Measurements from ENCODE around the gene EEF1AKMT1. TPM values are rescaled to one million over a fixed set of nuclear protein-coding genes. Genes with fewer than 3 reads are reported as not detected.
"Not testable (repeated sequence)": the region's sequence is repeated elsewhere in the genome, so short reads cannot be mapped to it uniquely, and the experiment has no call there.

EEF1AKMT1 gene
- total and polyA plus RNA-seq, 3 experiments from 2014 or later, result 13.9 to 21.5 (median 20.1) TPM

- H3K27me3 Mint-ChIP-seq, result no peaks in the 10 kb centered on the region
- H3K4me3 Mint-ChIP-seq, result no peak overlapping the region
- H3K27ac ChIP-seq (ENCODE audit: low read depth, low read length), result no peak overlapping the region
- ChIA-PET POLR2A (no interaction called here), CTCF (no interaction called here)
- H3K4me1 ChIP-seq (ENCODE audit: insufficient read depth, low read length), result no peaks in the 10 kb centered on the region
- H3K36me3 Mint-ChIP-seq, result peaks cover 0 to 13% (median 11%) of the 10 kb centered on the region in 3 donors
- no peaks in the 10 kb centered on the region for H3K4me1 Mint-ChIP-seq
- no peaks in the 10 kb centered on the region for H3K9me3 ChIP-seq (ENCODE audit: low read length)
- no peak overlapping the region for H3K27ac Mint-ChIP-seq
- H3K4me3 ChIP-seq (ENCODE audit: low read length), result no peak overlapping the region
- H3K36me3 ChIP-seq (ENCODE audit: insufficient read depth, low read length), result no peaks in the 10 kb centered on the region
- H3K9me3 Mint-ChIP-seq, result no peaks in the 10 kb centered on the region
- no peaks in the 10 kb centered on the region for H3K27me3 ChIP-seq (ENCODE audit: insufficient read depth, low read length, poor library complexity, severe bottlenecking)
- no peak for DNase-seq
These were observed 89.2 kb downstream of the EEF1AKMT1 start for GRCh38 chr13:20684546-20684945.

DNA sequence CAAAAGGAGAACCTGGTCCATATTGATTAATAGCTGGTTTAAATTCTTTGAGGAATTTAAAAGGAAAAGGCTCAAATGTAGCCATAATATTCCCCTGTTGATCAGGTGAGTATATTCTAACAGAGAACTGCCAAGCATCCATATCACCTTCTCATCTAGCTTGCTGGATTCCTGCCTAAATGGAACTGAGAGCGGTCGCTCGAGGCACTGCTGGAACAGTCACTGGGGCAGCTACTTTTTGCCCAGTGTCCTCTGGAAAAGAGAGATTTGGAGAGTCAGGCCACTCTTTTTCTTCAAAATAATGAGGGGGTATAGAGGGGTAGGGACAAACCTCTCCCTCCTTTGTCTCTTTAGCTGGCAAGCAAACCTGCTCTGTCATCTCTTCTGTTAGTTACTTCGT is 89.7 kb downstream of the EEF1AKMT1 start:
- no peaks in the 10 kb centered on the region for H3K27me3 ChIP-seq (ENCODE audit: insufficient read depth, low read length, poor library complexity, severe bottlenecking)
- H3K9me3 Mint-ChIP-seq, result no peaks in the 10 kb centered on the region
- H3K27ac ChIP-seq (ENCODE audit: low read depth, low read length), result no peak overlapping the region
- no peak overlapping the region for H3K27ac Mint-ChIP-seq
- no peaks in the 10 kb centered on the region for H3K4me1 Mint-ChIP-seq
- H3K4me1 ChIP-seq (ENCODE audit: insufficient read depth, low read length), result no peaks in the 10 kb centered on the region
- no peak overlapping the region for H3K4me3 ChIP-seq (ENCODE audit: low read length)
- peaks cover 0 to 14% (median 11%) of the 10 kb centered on the region in 3 donors for H3K36me3 Mint-ChIP-seq
- H3K27me3 Mint-ChIP-seq, result no peaks in the 10 kb centered on the region
- no peaks in the 10 kb centered on the region for H3K36me3 ChIP-seq (ENCODE audit: insufficient read depth, low read length)
- no peak for DNase-seq
- no peak overlapping the region for H3K4me3 Mint-ChIP-seq
- H3K9me3 ChIP-seq (ENCODE audit: low read length), result no peaks in the 10 kb centered on the region
- ChIA-PET POLR2A (no interaction called here), CTCF (no interaction called here)

GRCh38 chr13:20682061-20682460 is 91.7 kb downstream of the EEF1AKMT1 start:
- Histone ChIP-seq H3K27ac (ENCODE audit: low read depth, low read length) (no peak overlapping the region), H3K27me3 (ENCODE audit: insufficient read depth, low read length, poor library complexity, severe bottlenecking) (no peaks in the 10 kb centered on the region), H3K9me3 (ENCODE audit: low read length) (no peaks in the 10 kb centered on the region), H3K4me1 (ENCODE audit: insufficient read depth, low read length) (no peaks in the 10 kb centered on the region), H3K36me3 (ENCODE audit: insufficient read depth, low read length) (no peaks in the 10 kb centered on the region), H3K4me3 (ENCODE audit: low read length) (no peak overlapping the region)
- no peaks in the 10 kb centered on the region for H3K4me1 Mint-ChIP-seq
- CTCF ChIA-PET, result no interaction called here
- DNase-seq, result no peak
- H3K27me3 Mint-ChIP-seq, result no peaks in the 10 kb centered on the region
- POLR2A ChIA-PET, result no interaction called here
- H3K27ac Mint-ChIP-seq, result no peak overlapping the region
- no peaks in the 10 kb centered on the region for H3K9me3 Mint-ChIP-seq
- no peak overlapping the region for H3K4me3 Mint-ChIP-seq
- peaks cover 0 to 16% (median 11%) of the 10 kb centered on the region in 3 donors for H3K36me3 Mint-ChIP-seq

DNA sequence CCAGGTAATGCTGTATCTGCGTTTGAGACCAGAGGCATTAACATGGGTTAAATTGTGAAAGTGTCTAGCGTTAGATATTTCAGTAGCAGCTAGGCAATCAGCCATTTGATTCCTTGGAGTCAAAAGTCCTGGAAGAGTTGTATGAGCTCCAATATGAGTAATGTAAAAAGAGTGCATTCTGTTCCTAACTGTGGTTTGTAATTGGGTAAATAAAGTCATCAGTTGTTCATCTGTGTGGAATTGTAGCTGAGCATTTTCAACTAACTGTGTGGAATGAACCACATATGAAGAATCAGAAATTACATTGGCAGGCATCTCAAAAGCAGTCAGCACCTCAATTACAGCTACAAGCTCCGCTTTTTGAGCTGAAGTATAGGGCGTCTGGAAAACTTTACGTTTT is 92.3 kb downstream of the EEF1AKMT1 start:
- H3K27me3 ChIP-seq (ENCODE audit: insufficient read depth, low read length, poor library complexity, severe bottlenecking); H3K27ac ChIP-seq (ENCODE audit: low read depth, low read length); CTCF ChIA-PET; H3K36me3 ChIP-seq (ENCODE audit: insufficient read depth, low read length); H3K4me1 Mint-ChIP-seq; H3K9me3 Mint-ChIP-seq; H3K4me3 Mint-ChIP-seq; H3K9me3 ChIP-seq (ENCODE audit: low read length); DNase-seq; H3K4me1 ChIP-seq (ENCODE audit: insufficient read depth, low read length); H3K4me3 ChIP-seq (ENCODE audit: low read length); POLR2A ChIA-PET; H3K27me3 Mint-ChIP-seq; H3K27ac Mint-ChIP-seq: not testable (repeated sequence)
- H3K36me3 Mint-ChIP-seq, result peaks cover 0 to 16% (median 11%) of the 10 kb centered on the region in 3 donors

DNA sequence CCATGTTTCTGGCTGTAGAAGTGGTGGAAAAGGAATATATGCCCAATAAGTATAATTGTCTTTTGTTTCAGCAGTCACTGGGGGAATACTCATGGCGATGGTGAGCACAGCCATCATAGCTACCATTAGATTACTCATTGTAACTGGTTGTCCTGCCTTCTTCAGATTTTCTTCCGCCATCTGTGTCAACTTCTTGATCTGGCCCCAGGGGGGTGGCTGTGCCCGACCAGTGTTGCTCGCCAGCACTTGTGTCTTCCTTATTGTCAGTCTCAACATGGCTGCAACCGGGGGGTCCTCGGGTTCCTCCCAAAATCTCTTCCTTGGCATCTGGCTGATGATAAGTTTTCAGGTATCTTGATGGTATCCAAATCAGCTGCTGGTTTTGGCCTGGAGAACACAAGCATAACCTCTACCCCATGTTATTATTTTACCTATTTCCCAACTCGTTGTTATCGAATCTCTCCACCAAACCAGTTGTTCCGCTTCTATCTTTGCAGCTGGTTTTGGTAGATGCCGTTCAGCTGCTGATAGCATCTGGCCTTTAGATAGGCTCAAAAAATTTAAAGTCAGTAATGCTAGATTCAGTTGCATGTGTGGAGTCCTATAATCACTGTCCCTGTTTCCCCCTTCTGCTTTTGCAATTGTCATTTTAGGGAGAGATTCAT is 93.2 kb downstream of the EEF1AKMT1 start:
- no peak overlapping the region for H3K27ac Mint-ChIP-seq
- no peak for DNase-seq
- CTCF ChIA-PET, result no interaction called here
- H3K4me3 ChIP-seq (ENCODE audit: low read length), result no peak overlapping the region
- peaks cover 0 to 22% (median 11%) of the 10 kb centered on the region in 3 donors for H3K36me3 Mint-ChIP-seq
- H3K9me3 Mint-ChIP-seq, result no peaks in the 10 kb centered on the region
- no peaks in the 10 kb centered on the region for H3K27me3 Mint-ChIP-seq
- H3K27me3 ChIP-seq (ENCODE audit: insufficient read depth, low read length, poor library complexity, severe bottlenecking), result no peaks in the 10 kb centered on the region
- no peak overlapping the region for H3K27ac ChIP-seq (ENCODE audit: low read depth, low read length)
- H3K9me3 ChIP-seq (ENCODE audit: low read length), result no peaks in the 10 kb centered on the region
- no peak overlapping the region for H3K4me3 Mint-ChIP-seq
- no peaks in the 10 kb centered on the region for H3K36me3 ChIP-seq (ENCODE audit: insufficient read depth, low read length)
- H3K4me1 ChIP-seq (ENCODE audit: insufficient read depth, low read length), result no peaks in the 10 kb centered on the region
- POLR2A ChIA-PET, result no interaction called here
- H3K4me1 Mint-ChIP-seq, result no peaks in the 10 kb centered on the region

GRCh38 chr13:20679879-20680278 is 93.9 kb downstream of the EEF1AKMT1 start:
- Histone ChIP-seq H3K27me3 (ENCODE audit: insufficient read depth, low read length, poor library complexity, severe bottlenecking) (no peaks in the 10 kb centered on the region), H3K27ac (ENCODE audit: low read depth, low read length) (no peak overlapping the region), H3K4me1 (ENCODE audit: insufficient read depth, low read length) (no peaks in the 10 kb centered on the region), H3K36me3 (ENCODE audit: insufficient read depth, low read length) (no peaks in the 10 kb centered on the region), H3K9me3 (ENCODE audit: low read length) (no peaks in the 10 kb centered on the region), H3K4me3 (ENCODE audit: low read length) (no peak overlapping the region)
- Mint-ChIP-seq H3K36me3 (peaks cover 0 to 27% (median 12%) of the 10 kb centered on the region in 3 donors), H3K9me3 (no peaks in the 10 kb centered on the region), H3K27ac (no peak overlapping the region), H3K4me3 (no peak overlapping the region), H3K27me3 (no peaks in the 10 kb centered on the region), H3K4me1 (no peaks in the 10 kb centered on the region)
- CTCF ChIA-PET, result no interaction called here
- no peak for DNase-seq
- POLR2A ChIA-PET, result no interaction called here

Other genes starting within 250 kb of the EEF1AKMT1 start
- 1 to 10 TPM; 7.2 to 7.8 TPM for gene CRYL1, start 248.1 kb downstream of the EEF1AKMT1 start, total RNA-seq
- 36.1 TPM for gene CRYL1, start 248.1 kb downstream of the EEF1AKMT1 start, polyA plus RNA-seq
- gene IFT88, start 206.8 kb downstream of the EEF1AKMT1 start, total RNA-seq, result 1 to 10 TPM; 4.2 to 4.9 TPM
- 7.2 TPM for gene IFT88, start 206.8 kb downstream of the EEF1AKMT1 start, polyA plus RNA-seq
- under 1 TPM; 0.84 to 0.98 TPM for gene IL17D, start 70.3 kb downstream of the EEF1AKMT1 start, total RNA-seq
- 0.28 TPM for gene IL17D, start 70.3 kb downstream of the EEF1AKMT1 start, polyA plus RNA-seq
- gene XPO4, start 128.8 kb upstream of the EEF1AKMT1 start, total RNA-seq, result 10 to 100 TPM; 30.3 to 30.4 TPM
- gene XPO4, start 128.8 kb upstream of the EEF1AKMT1 start, polyA plus RNA-seq, result 6.9 TPM